HG03066 (cell line): ENCODE measurements around the gene SDK1.

Experiments used
- ATAC-seq: cut with Tn5 transposase; IDR thresholded peaks from one replicate; pipeline ENCODE4 v1.9.1; 2021; ENCODE audit warnings: low read depth; ENCODE audit not compliant: unreplicated experiment

The SDK1 gene

DNA sequence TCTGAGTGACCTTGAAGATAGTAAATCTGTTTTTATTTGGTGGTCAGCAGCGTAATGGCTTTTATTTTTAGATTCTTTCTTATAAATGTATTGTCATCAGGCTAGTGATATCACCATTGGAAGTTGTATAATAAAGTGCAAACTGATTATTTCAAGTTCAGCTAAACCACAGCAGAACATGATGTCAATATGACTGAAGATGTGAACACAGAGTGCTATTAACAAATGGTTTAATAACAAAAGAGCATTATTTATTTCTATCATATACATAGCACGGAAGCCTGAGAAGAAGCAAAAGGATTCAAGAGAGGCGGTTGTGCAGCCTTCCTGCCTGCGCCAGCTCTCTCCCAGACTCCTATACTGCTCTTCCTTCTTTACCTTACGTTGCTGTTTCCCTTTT is 142.7 kb downstream of the SDK1 start:
- ATAC-seq, result no peak

DNA sequence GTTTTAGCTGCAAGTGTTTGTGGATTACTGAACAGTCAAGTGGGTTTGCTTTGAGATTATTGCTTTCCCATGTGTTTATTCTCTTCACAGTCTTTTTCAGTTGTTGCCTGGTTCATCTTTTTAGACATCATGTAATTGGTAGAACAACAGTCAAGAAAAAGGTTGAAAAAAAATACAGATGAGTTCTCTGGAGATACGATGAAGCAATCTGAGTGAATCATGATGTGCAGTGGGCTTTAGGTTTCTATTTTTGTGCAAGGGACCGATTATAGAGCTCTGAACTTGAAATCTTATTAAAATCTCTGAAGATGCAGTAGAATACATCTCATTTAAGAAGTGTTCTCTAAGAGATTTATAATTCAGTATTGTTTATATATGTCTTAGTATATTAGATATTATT is 145.7 kb downstream of the SDK1 start:
- ATAC-seq, result no peak

GRCh38 chr7:3451701-3452100 is 150.6 kb downstream of the SDK1 start:
- no peak for ATAC-seq

- ATAC-seq, result no peak
These were observed 152.3 kb downstream of the SDK1 start for GRCh38 chr7:3453398-3453797.

DNA sequence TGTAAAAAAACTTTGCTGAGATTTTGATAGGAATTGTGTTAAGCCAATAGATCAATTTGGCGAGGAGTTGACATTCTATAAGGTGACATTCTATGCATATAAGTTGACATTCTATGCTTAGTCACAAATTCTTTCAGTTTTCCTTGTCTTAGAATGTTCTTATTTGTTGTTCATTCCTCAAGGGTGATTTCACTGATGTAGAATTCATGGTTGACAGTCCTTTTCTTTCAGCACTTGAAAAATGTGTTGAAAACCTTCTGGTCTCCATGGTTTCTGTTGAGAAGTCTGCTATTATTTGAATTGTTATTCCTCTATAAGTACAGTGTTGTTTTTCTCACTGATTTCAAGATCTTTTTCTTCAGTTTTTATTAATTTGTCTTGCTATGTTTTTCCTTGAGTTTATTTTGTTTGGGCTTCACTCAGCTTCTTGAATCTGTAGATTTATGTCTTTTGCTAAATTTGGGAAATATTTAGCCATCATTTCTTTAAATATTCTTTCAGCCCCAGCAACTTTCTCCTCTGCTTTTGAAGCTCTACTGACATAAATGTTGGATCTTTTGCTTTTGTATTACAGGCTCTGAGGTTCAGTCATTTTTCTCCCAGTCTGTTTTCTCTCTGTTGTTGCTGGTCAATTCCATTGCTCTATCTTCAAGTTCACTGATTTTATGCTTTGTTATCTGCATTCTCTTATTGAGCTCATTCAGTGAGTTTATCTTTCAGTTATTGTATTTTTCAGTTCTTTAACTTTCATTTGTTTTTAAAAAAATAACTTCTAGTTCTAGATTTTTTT is 154.9 kb downstream of the SDK1 start:
- ATAC-seq, result no peak

- no peak for ATAC-seq
These were observed 158.1 kb downstream of the SDK1 start for GRCh38 chr7:3459111-3459510.

DNA sequence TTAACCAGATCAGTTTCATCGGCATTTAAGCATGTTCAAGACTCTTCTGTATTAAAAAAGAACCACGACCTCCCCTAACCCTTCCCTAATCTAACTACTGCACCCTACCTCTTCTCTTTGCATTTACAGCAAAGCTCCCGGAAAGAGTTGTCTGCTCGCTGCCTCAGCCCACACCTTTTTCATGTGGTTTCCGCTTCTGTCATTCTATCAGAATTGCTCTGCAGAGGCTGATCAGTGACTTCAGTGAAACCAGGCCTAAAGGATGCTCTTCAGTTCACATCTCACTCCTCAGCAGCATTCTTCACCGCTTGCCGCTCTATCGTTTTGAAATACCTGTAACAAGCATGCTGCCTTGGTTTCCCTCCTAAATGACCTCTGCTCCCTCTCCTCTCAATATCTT is 160.9 kb downstream of the SDK1 start:
- ATAC-seq, result no peak

GRCh38 chr7:3463696-3464095 is 162.6 kb downstream of the SDK1 start:
- no peak for ATAC-seq

GRCh38 chr7:3464900-3465622 is 164.0 kb downstream of the SDK1 start:
- ATAC-seq, result no peak

GRCh38 chr7:3466261-3466660 is 165.2 kb downstream of the SDK1 start:
- no peak for ATAC-seq

GRCh38 chr7:3469641-3470040 is 168.6 kb downstream of the SDK1 start:
- ATAC-seq, result no peak

- no peak for ATAC-seq
These were observed 179.1 kb downstream of the SDK1 start for GRCh38 chr7:3480197-3480596.

DNA sequence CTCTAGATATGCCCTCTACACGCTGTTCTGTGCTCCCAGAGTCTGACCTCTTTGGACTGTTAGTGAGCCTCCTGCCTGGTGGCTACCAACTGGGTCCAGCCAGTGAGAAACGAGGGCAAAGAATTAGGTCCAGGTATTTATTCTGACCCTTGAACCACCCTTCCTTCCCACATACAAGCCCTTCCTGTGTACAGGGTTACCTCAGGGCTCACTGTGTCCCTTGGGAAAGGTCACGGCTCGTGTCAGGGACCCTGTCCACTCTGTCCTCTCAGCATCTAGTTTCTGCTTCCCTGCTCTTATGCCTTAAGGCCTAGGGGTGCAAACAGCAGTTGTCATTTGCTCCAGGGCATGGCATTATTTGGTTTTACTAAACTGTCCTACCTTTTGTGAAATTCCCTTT is 180.4 kb downstream of the SDK1 start:
- no peak for ATAC-seq

- no peak for ATAC-seq
These were observed 181.3 kb downstream of the SDK1 start for GRCh38 chr7:3482147-3482921.

DNA sequence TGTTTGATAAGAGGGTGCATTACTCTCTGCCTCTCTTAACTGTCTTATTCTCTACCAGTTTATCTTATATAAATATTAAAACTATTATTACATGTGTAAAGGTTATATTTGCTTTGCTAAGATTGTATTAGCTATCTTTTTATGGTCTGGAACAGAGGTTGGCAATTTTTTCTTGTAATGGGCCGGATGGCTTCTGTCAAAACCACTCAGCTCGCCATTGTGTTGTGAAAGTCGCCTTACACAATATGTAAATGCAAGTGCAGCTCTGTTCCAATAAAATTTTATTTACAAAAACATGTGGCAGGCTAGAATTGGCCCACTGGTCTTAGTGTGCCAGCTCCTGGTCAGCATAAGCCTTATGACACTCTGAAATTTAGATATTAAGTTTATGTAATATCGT is 185.8 kb downstream of the SDK1 start:
- ATAC-seq, result no peak

DNA sequence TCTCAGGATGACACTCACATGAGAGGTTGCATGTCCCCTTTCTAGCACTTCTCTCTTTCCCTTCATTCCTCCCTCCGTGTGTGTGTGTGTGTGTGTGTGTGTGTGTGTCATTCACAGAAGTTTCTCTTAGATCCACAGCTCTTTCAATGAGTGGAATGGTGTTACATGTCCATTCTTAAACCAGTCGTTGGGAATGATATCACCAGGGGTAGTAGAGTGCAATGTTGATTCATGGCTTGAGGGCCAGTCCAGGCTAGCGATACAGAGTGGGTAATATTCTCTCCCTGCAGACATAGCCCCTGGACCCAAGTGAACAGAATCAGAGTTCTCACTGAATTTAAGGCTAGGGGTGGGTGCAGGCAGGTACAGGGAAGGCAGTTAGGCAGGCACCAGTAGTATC is 187.8 kb downstream of the SDK1 start:
- ATAC-seq, result no peak

DNA sequence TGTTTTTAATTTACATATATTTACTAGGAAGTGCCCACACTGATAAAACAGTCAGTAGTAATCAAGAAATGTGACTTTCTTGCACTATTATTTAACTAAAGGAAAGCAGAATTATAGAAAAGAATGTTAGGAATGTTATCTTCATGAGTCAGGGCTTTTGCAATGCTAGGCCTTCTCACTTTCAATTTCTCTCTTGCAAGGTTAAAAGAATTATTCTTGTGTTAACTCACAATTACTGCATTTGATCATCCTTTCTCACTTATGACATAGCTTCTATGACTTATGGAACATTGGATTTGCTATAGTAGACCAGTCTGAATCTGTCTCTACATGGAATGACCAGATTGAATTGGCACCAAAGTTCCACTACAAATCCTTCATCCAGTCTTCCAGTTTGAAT is 192.4 kb downstream of the SDK1 start:
- no peak for ATAC-seq

GRCh38 chr7:3494947-3495346 is 193.9 kb downstream of the SDK1 start:
- no peak for ATAC-seq

GRCh38 chr7:3495530-3495929 is 194.5 kb downstream of the SDK1 start:
- ATAC-seq, result no peak

DNA sequence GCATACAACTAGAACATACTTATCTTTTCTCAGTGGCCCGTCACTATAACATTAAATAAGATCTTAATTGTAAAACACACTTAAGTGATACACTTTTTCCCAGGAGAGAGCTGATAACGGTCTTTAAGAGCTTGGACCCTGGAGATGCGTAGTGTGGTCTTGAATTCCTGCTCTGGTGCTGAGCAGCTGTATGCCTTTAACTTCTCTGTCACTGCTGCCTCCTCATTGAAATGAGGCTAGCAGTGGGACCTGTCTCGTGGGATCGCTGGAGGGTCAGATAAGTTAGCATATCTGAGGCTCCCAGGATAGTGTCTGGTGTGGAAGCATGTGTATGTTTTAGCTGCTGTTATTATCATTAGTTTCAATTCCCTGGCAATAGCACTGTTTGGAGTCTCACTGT is 194.9 kb downstream of the SDK1 start:
- no peak for ATAC-seq

- no peak for ATAC-seq
These were observed 196.7 kb downstream of the SDK1 start for GRCh38 chr7:3497796-3498195.
